K562 (cell line): ENCODE results near the gene GPT2. TPM values are rescaled to one million over a fixed set of nuclear protein-coding genes. Genes with fewer than 3 reads are reported as not detected.

ENCODE experiments used
- ADNP ChIP-seq: fragments of 200-800 bp; sonication (Bioruptor generic); IDR thresholded peaks from 2 replicates; pipeline ENCODE4 v1.6.1; 2016; ENCODE audit warnings: missing genetic modification characterization, missing compliant biosample characterization
- CHAMP1 ChIP-seq: fragments of 450-650 bp; IDR thresholded peaks from 2 replicates; pipeline ENCODE4 v1.6.1; 2016; ENCODE audit warnings: mild to moderate bottlenecking
- CHD1 ChIP-seq: fragments of 200-600 bp; sonication (generic); IDR thresholded peaks from one replicate; pipeline ENCODE4 v1.6.1; 2012; ENCODE audit warnings: mild to moderate bottlenecking, moderate library complexity, low read length, inconsistent platforms
- CHD2 ChIP-seq: IDR thresholded peaks from 2 replicates; pipeline ENCODE4 v1.6.1; 2011; ENCODE audit warnings: low read depth, low read length
- ESRRB ChIP-seq: fragments of 250-450 bp; sonication (Bioruptor Pico); IDR thresholded peaks from 2 replicates; pipeline ENCODE4 v1.5.0; 2020; ENCODE audit warnings: mild to moderate bottlenecking, moderate library complexity, borderline replicate concordance
- ETV1 ChIP-seq: fragments of 450-650 bp; conservative IDR thresholded peaks from 2 replicates; pipeline ENCODE4 v1.6.1; 2016; ENCODE audit warnings: missing genetic modification characterization, control low read depth, low read depth, missing compliant biosample characterization
- GABPB1 ChIP-seq: sonication (generic); formaldehyde crosslinking; IDR thresholded peaks from 2 replicates; pipeline ENCODE4 v1.8.0; 2022; ENCODE audit warnings: mild to moderate bottlenecking, missing genetic modification reagents
- NUFIP1 ChIP-seq: fragments of 450-650 bp; IDR thresholded peaks from 2 replicates; pipeline ENCODE4 v1.6.1; 2018; ENCODE audit not compliant: partially characterized antibody
- RBFOX2 ChIP-seq: fragments of 200-400 bp; formaldehyde crosslinking; IDR thresholded peaks from 2 replicates; pipeline ENCODE4 v1.6.1; 2017; ENCODE audit warnings: low read depth, mild to moderate bottlenecking, low read length, moderate library complexity
- SIN3A ChIP-seq, 2 experiments: fragments of 150-350 bp in 1 of 2; IDR thresholded peaks; 2 replicates each; pipeline ENCODE4 v1.6.1; 2011 to 2016; ENCODE audit warnings: borderline replicate concordance in 2 of 2, low read depth in 2 of 2, low read length in 2 of 2, mild to moderate bottlenecking in 2 of 2, moderate library complexity in 2 of 2; ENCODE audit not compliant: control insufficient read depth in 1 of 2
- SMAD2 ChIP-seq: fragments of 150-350 bp; IDR thresholded peaks from 2 replicates; pipeline ENCODE4 v1.6.1; 2014; ENCODE audit warnings: low read depth, mild to moderate bottlenecking, low read length
- TAL1 ChIP-seq: fragments of 450-650 bp; IDR thresholded peaks from 2 replicates; pipeline ENCODE4 v1.6.1; 2016; ENCODE audit warnings: mild to moderate bottlenecking
- WHSC1 ChIP-seq: IDR thresholded peaks from one replicate; pipeline ENCODE4 v1.6.1; 2012; ENCODE audit warnings: low read length, control low read depth, inconsistent platforms
- YY1 ChIP-seq, 3 experiments: IDR thresholded peaks; 2 replicates each; pipeline ENCODE4 v1.6.1; 2011; ENCODE audit warnings: low read length in 2 of 3, mild to moderate bottlenecking in 2 of 3, moderate library complexity in 2 of 3, borderline replicate concordance in 1 of 3, control low read depth in 1 of 3, low read depth in 1 of 3; ENCODE audit not compliant: insufficient read depth in 3 of 3, insufficient replicate concordance in 2 of 3, control insufficient read depth in 1 of 3, insufficient read length in 1 of 3; ENCODE audit errors: extremely low read depth in 1 of 3
- ZBTB2 ChIP-seq: fragments of 450-650 bp; IDR thresholded peaks from 2 replicates; pipeline ENCODE4 v1.6.1; 2016; ENCODE audit warnings: antibody characterized with exemption
- ZFP36 ChIP-seq: fragments of 150-350 bp; IDR thresholded peaks from 2 replicates; pipeline ENCODE4 v1.6.1; 2018; ENCODE audit warnings: low read length, low read depth; ENCODE audit not compliant: partially characterized antibody
- ZNF133 ChIP-seq: fragments of 250-450 bp; sonication (Bioruptor Pico); IDR thresholded peaks from 2 replicates; pipeline ENCODE4 v1.4.0; 2020; ENCODE audit warnings: mild to moderate bottlenecking
- ZNF445 ChIP-seq: fragments of 250-450 bp; sonication (Bioruptor Pico); IDR thresholded peaks from 2 replicates; pipeline ENCODE4 v1.4.0; 2020; ENCODE audit warnings: low read depth, mild to moderate bottlenecking, moderate library complexity
- ZNF518B ChIP-seq: fragments of 250-450 bp; sonication (Bioruptor Pico); IDR thresholded peaks from 2 replicates; pipeline ENCODE4 v1.5.0; 2021; ENCODE audit warnings: mild to moderate bottlenecking, moderate library complexity
- ZNF561 ChIP-seq: fragments of 450-650 bp; formaldehyde crosslinking; conservative IDR thresholded peaks from 2 replicates; pipeline ENCODE4 v1.4.0; 2020; ENCODE audit warnings: mild to moderate bottlenecking, moderate library complexity
- ZNF717 ChIP-seq: fragments of 250-450 bp; sonication (Bioruptor Pico); IDR thresholded peaks from 2 replicates; pipeline ENCODE4 v1.5.0; 2021
- polyA plus RNA-seq, 8 experiments: library from polyadenylated mRNA; depleted of rRNA in 4 of 8; stranded (reverse) in 5 of 8; unstranded in 3 of 8; fragments of >200 nt; fragmentation: Nextera tagmentation in 2 of 8; fragmentation: Illumina TruSeq in 1 of 8; extraction: Ambion mirVana in 2 of 8; extraction: Trizol in 1 of 8; gene quantifications; 2 replicates each; pipeline versions ENCODE4 v1.2.1 to v1.2.3, GENCODE V29; 2011 to 2014; ENCODE audit warnings: inconsistent platforms in 1 of 8, missing spikeins in 1 of 8
- total RNA-seq, 7 experiments: library from RNA; depleted of rRNA in 6 of 7; stranded (reverse); fragments of >200 nt in 6 of 7; fragmentation: Illumina TruSeq in 2 of 7; extraction: Trizol in 2 of 7; gene quantifications; 2 replicates each; pipeline versions ENCODE4 v1.2.1 to v1.2.3, GENCODE V29; 2011 to 2021; ENCODE audit warnings: low replicate concordance in 1 of 7

GPT2 gene
- total and polyA plus RNA-seq, 9 of the 15 experiments (the other 6 are each of a cell fraction or from before 2014, with no cell fraction given): 0.79 to 14.4 (median 5.8) TPM

GRCh38 chr16:46972429-46973206 is 88.5 kb downstream of the GPT2 start (continued):
- TF ChIP-seq CHAMP1: no peak
- no peak for TF ChIP-seq SMAD2
- no peak for TF ChIP-seq ADNP (tag)
- TF ChIP-seq SIN3A (IDR thresholded peaks at IDR 0.05; ENCODE audit: borderline replicate concordance in 2 of 2, control insufficient read depth in 1 of 2, low read depth in 2 of 2, low read length in 2 of 2): peak in 1 of 2 experiments; percentile 47; a peak in 1 of 4 replicates
- TF ChIP-seq ZNF133 (CRISPR knock-in tag): no peak
- TF ChIP-seq ETV1 (tag): no peak
- TF ChIP-seq RBFOX2: no peak; the same call in 1 of the 2 replicates
- 0 out of 2 replicates have a peak, but pooled peaks have one; percentile 5 for TF ChIP-seq GABPB1
- TF ChIP-seq NUFIP1: no peak
- TF ChIP-seq ZNF717 (CRISPR knock-in tag): no peak
- no peak for TF ChIP-seq ZNF445 (CRISPR knock-in tag)
- TF ChIP-seq WHSC1: no peak
- TF ChIP-seq YY1 (IDR thresholded peaks at IDR 0.05; ENCODE audit: borderline replicate concordance in 1 of 3, control insufficient read depth in 1 of 3, extremely low read depth in 1 of 3, insufficient read depth in 3 of 3, insufficient read length in 1 of 3, insufficient replicate concordance in 2 of 3, low read depth in 1 of 3, low read length in 2 of 3): peak in 2 of 3 experiments; percentile 24 to 30
- no peak for TF ChIP-seq ESRRB
- TF ChIP-seq TAL1: no peak
- no peak for TF ChIP-seq ZBTB2
- no peak for TF ChIP-seq ZNF518B (CRISPR knock-in tag)
- TF ChIP-seq ZNF561 (CRISPR knock-in tag): no peak
- TF ChIP-seq CHD1: no peak
- TF ChIP-seq CHD2: no peak
- TF ChIP-seq ZFP36: no peak
